Liver (tissue), 9 donors: ENCODE results near the gene MAMDC2. TPM values are rescaled to one million over a fixed set of nuclear protein-coding genes. Genes with fewer than 3 reads are reported as not detected.

Experiments used
- DNase-seq: peaks from one replicate; pipeline ENCODE4 v3.0.0-alpha.2; 2017; ENCODE audit warnings: low spot score
- H3K27ac ChIP-seq, 2 donors: one replicate each; pipeline ENCODE4 v1.7.0; 2013; ENCODE audit warnings: inconsistent platforms in 2 of 2, low read length in 2 of 2, control low read depth in 1 of 2, low read depth in 1 of 2, mild to moderate bottlenecking in 1 of 2
- H3K27me3 ChIP-seq, 4 donors: one replicate each; pipeline versions ENCODE4 v1.6.1 to v1.7.0; 2013; ENCODE audit warnings: low read length in 3 of 4, inconsistent platforms in 1 of 4, mild to moderate bottlenecking in 1 of 4, moderate library complexity in 1 of 4; ENCODE audit not compliant: control insufficient read depth in 4 of 4, insufficient read depth in 4 of 4
- H3K36me3 ChIP-seq, 4 donors: one replicate each; pipeline versions ENCODE4 v1.6.1 to v1.7.0; 2013; ENCODE audit warnings: low read length in 3 of 4, mild to moderate bottlenecking in 3 of 4, low read depth in 1 of 4, moderate library complexity in 1 of 4; ENCODE audit not compliant: control insufficient read depth in 4 of 4, insufficient read depth in 3 of 4
- H3K4me1 ChIP-seq, 4 donors: one replicate each; pipeline versions ENCODE4 v1.6.1 to v1.7.0; 2013; ENCODE audit warnings: low read length in 3 of 4, mild to moderate bottlenecking in 3 of 4, moderate library complexity in 1 of 4; ENCODE audit not compliant: control insufficient read depth in 4 of 4, insufficient read depth in 4 of 4
- H3K4me3 ChIP-seq, 3 donors: one replicate each; pipeline versions ENCODE4 v1.6.1 to v1.7.0; 2013; ENCODE audit warnings: low read length in 3 of 3, control low read depth in 1 of 3, low read depth in 1 of 3, mild to moderate bottlenecking in 1 of 3
- H3K9ac ChIP-seq, 2 donors: one replicate each; pipeline ENCODE4 v1.7.0; 2013; ENCODE audit warnings: low read length in 2 of 2, mild to moderate bottlenecking in 2 of 2, moderate library complexity in 2 of 2, control low read depth in 1 of 2, low read depth in 1 of 2
- H3K9me3 ChIP-seq, 4 donors: one replicate each; pipeline versions ENCODE4 v1.6.1 to v1.7.0; 2013; ENCODE audit warnings: low read length in 3 of 4; ENCODE audit not compliant: control insufficient read depth in 4 of 4
- CTCF ChIP-seq: fragments of 150-350 bp; IDR thresholded peaks from 2 replicates; pipeline ENCODE4 v1.5.1; 2017; ENCODE audit warnings: improper control_type of control experiment, low read depth, low read length; ENCODE audit not compliant: missing input control
- EGR1 ChIP-seq, 2 donors: IDR thresholded peaks; 2 replicates each; pipeline ENCODE4 v1.6.1; 2016 to 2018; ENCODE audit warnings: antibody characterized with exemption in 2 of 2, low read depth in 2 of 2
- FOXA1 ChIP-seq: IDR thresholded peaks from 2 replicates; pipeline ENCODE4 v1.6.1; 2016; ENCODE audit warnings: antibody characterized with exemption
- GABPA ChIP-seq, 2 donors: IDR thresholded peaks in 1 of 2; conservative IDR thresholded peaks in 1 of 2; 2 replicates each; pipeline ENCODE4 v1.6.1; 2016; ENCODE audit warnings: antibody characterized with exemption in 2 of 2, mild to moderate bottlenecking in 1 of 2, moderate library complexity in 1 of 2
- HNF4A ChIP-seq, 2 donors: conservative IDR thresholded peaks; 2 replicates each; pipeline ENCODE4 v1.6.1; 2016; ENCODE audit warnings: antibody characterized with exemption in 2 of 2, mild to moderate bottlenecking in 2 of 2
- HNF4G ChIP-seq: IDR thresholded peaks from 2 replicates; pipeline ENCODE4 v1.6.1; 2016; ENCODE audit warnings: antibody characterized with exemption
- JUND ChIP-seq, 2 donors: IDR thresholded peaks; 2 replicates each; pipeline ENCODE4 v1.6.1; 2016; ENCODE audit warnings: antibody characterized with exemption in 2 of 2
- NR2F2 ChIP-seq: IDR thresholded peaks from 2 replicates; pipeline ENCODE4 v1.6.1; 2016; ENCODE audit warnings: antibody characterized with exemption
- RAD21 ChIP-seq, 2 donors: IDR thresholded peaks; 2 replicates each; pipeline ENCODE4 v1.6.1; 2016; ENCODE audit warnings: antibody characterized with exemption in 2 of 2, mild to moderate bottlenecking in 2 of 2
- RXRA ChIP-seq, 2 donors: IDR thresholded peaks; 2 replicates each; pipeline ENCODE4 v1.6.1; 2017 to 2018; ENCODE audit warnings: antibody characterized with exemption in 2 of 2, mild to moderate bottlenecking in 1 of 2
- TAF1 ChIP-seq: conservative IDR thresholded peaks from 2 replicates; pipeline ENCODE4 v1.6.1; 2016; ENCODE audit warnings: antibody characterized with exemption, mild to moderate bottlenecking
- YY1 ChIP-seq: IDR thresholded peaks from 2 replicates; pipeline ENCODE4 v1.6.1; 2016; ENCODE audit warnings: antibody characterized with exemption, mild to moderate bottlenecking
- ZBTB33 ChIP-seq: IDR thresholded peaks from 2 replicates; pipeline ENCODE4 v1.6.1; 2016; ENCODE audit warnings: antibody characterized with exemption
- WGBS: extraction: QIAGEN DNeasy Blood & Tissue Kit; methylation state at CpG from one replicate; pipeline ENCODE4 v1.1.7; 2013; 5-methylcytosine and 5-hydroxymethylcytosine counted together
- polyA plus RNA-seq, 2 donors: library from polyadenylated mRNA; stranded (reverse) in 1 of 2; unstranded in 1 of 2; fragments of 200-250 nt in 1 of 2; fragments of >200 nt in 1 of 2; fragmentation: Nextera tagmentation in 1 of 2; extraction: Ambion mirVana in 1 of 2; gene quantifications; one replicate each; pipeline versions ENCODE4 v1.2.1 to v1.2.3, GENCODE V29; 2013 to 2015
- total RNA-seq, 2 donors: library from RNA; depleted of rRNA; stranded (reverse); fragments of >200 nt; gene quantifications; one replicate each; pipeline ENCODE4 v1.2.3, GENCODE V29; 2014
- TF ChIP-seq, protein P1 (sequence below): IDR thresholded peaks from 2 replicates; pipeline ENCODE4 v1.6.1; 2016; ENCODE audit warnings: antibody characterized with exemption
- TF ChIP-seq, protein P2 (sequence below): IDR thresholded peaks from 2 replicates; pipeline ENCODE4 v1.6.1; 2016; ENCODE audit warnings: antibody characterized with exemption
- donor health status: healthy.
- donor health status: healthy.
- donor health status: healthy.
- donor health status: healthy.
- donor health status: healthy.

MAMDC2 gene
- total and polyA plus RNA-seq, 4 donors = 0.28 to 4.4 (median 1.0) TPM

GRCh38 chr9:70013598-70014196 lies 30.0 kb upstream of the MAMDC2 start:
- DNase-seq = no peak
- H3K4me3 ChIP-seq = no peak overlapping the region
- TF ChIP-seq, protein P1, sequence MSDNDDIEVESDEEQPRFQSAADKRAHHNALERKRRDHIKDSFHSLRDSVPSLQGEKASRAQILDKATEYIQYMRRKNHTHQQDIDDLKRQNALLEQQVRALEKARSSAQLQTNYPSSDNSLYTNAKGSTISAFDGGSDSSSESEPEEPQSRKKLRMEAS = no peak
- no peak for TF ChIP-seq TAF1
- TF ChIP-seq GABPA (IDR thresholded peaks at IDR 0.05 in 1 of 2, conservative IDR thresholded peaks at IDR 0.05 in 1 of 2) = no peak
- no peak for TF ChIP-seq HNF4G
- TF ChIP-seq EGR1 (IDR thresholded peaks at IDR 0.05; ENCODE audit: low read depth in 2 of 2) = no peak
- TF ChIP-seq RAD21 (IDR thresholded peaks at IDR 0.05) = no peak
- no peak for TF ChIP-seq JUND (IDR thresholded peaks at IDR 0.05)
- no peak for TF ChIP-seq NR2F2
- no peak for TF ChIP-seq HNF4A (conservative IDR thresholded peaks at IDR 0.05)
- TF ChIP-seq ZBTB33 = no peak
- TF ChIP-seq YY1 = no peak
- TF ChIP-seq, protein P2, sequence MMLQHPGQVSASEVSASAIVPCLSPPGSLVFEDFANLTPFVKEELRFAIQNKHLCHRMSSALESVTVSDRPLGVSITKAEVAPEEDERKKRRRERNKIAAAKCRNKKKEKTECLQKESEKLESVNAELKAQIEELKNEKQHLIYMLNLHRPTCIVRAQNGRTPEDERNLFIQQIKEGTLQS = no peak
- no peak for TF ChIP-seq FOXA1
- no peaks in the 10 kb centered on the region for H3K36me3 ChIP-seq
- no peak overlapping the region for H3K9ac ChIP-seq
- no peak overlapping the region for H3K27ac ChIP-seq
- H3K27me3 ChIP-seq = no peaks in the 10 kb centered on the region
- WGBS = 29% methylated on average over 2 of the region's 2 CpGs
- H3K4me1 ChIP-seq = no peaks in the 10 kb centered on the region
- no peaks in the 10 kb centered on the region for H3K9me3 ChIP-seq

GRCh38 chr9:70015099-70015498 lies 28.5 kb upstream of the MAMDC2 start:
- DNase-seq = no peak
- no peak overlapping the region for H3K27ac ChIP-seq
- TF ChIP-seq RAD21 (IDR thresholded peaks at IDR 0.05) = no peak
- TF ChIP-seq HNF4A (conservative IDR thresholded peaks at IDR 0.05) = no peak
- no peak for TF ChIP-seq YY1
- no peak for TF ChIP-seq TAF1
- TF ChIP-seq CTCF = no peak
- 79% methylated on average over 1 of the region's 1 CpG for WGBS
- H3K4me1 ChIP-seq = no peaks in the 10 kb centered on the region
- no peak overlapping the region for H3K9ac ChIP-seq
- H3K9me3 ChIP-seq = no peaks in the 10 kb centered on the region
- H3K4me3 ChIP-seq = no peak overlapping the region
- no peaks in the 10 kb centered on the region for H3K27me3 ChIP-seq
- H3K36me3 ChIP-seq = no peaks in the 10 kb centered on the region

DNA sequence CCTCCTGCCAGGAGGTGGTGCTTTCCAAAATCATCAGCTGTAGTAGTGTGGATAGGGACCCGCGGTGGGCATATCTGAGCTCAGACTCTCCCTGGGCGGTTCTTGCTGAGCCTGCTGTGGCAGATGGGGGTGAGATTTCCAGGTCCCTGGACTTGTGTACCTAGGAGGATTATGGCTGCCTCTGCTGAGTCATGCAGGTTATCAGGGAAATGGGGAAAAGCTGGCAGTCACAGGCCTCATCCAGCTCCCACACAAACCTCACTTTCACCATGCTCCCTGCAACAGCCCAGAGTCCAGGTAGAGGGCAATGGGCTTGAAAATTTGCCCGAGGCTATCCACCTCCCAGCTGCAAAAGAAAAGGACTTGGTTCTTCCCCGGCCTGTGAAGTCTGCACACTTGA lies 23.4 kb upstream of the MAMDC2 start:
- H3K27me3 ChIP-seq = no peaks in the 10 kb centered on the region
- no peak overlapping the region for H3K4me3 ChIP-seq
- H3K4me1 ChIP-seq = no peaks in the 10 kb centered on the region
- no peak for DNase-seq
- H3K9ac ChIP-seq = no peak overlapping the region
- H3K9me3 ChIP-seq = no peaks in the 10 kb centered on the region
- no peaks in the 10 kb centered on the region for H3K36me3 ChIP-seq
- TF ChIP-seq RAD21 (IDR thresholded peaks at IDR 0.05) (no peak), EGR1 (IDR thresholded peaks at IDR 0.05; ENCODE audit: low read depth in 2 of 2) (no peak), RXRA (IDR thresholded peaks at IDR 0.05) (no peak), HNF4A (conservative IDR thresholded peaks at IDR 0.05) (no peak), YY1 (no peak)
- TF ChIP-seq, protein P2 = no peak
- TF ChIP-seq, protein P1 = no peak
- WGBS = 88% methylated on average over 5 of the region's 5 CpGs
- H3K27ac ChIP-seq = no peak overlapping the region
